Keratinocyte (primary cell): ENCODE measurements around the gene GMPR2. TPM values are rescaled to one million over a fixed set of nuclear protein-coding genes. Genes with fewer than 3 reads are reported as not detected.

Experiments used
- DNase-seq: peaks from one replicate; pipeline ENCODE4 v3.0.0-alpha.2; 2011; ENCODE audit warnings: low read depth, missing footprints, low spot score
- FAIRE-seq: peaks from 2 replicates; lab custom pipeline; 2011; peaks lifted over from hg19 to GRCh38; lab: Jason Lieb, UNC
- H2AFZ ChIP-seq: 2 replicates; pipeline ENCODE4 v1.6.0; 2012; ENCODE audit warnings: low read length, control low read depth, inconsistent platforms; ENCODE audit not compliant: control insufficient read depth
- H3K27ac ChIP-seq: 2 replicates; pipeline ENCODE4 v1.5.1; 2011; ENCODE audit warnings: low read length; ENCODE audit not compliant: control insufficient read depth, insufficient read depth
- H3K27me3 ChIP-seq: 3 replicates; pipeline ENCODE4 v1.6.0; 2011; ENCODE audit warnings: low read length; ENCODE audit not compliant: control insufficient read depth, insufficient read depth; ENCODE audit errors: extremely low read depth
- H3K36me3 ChIP-seq, 2 experiments: 2 replicates in 1 of 2; 3 replicates in 1 of 2; pipeline ENCODE4 v1.5.1; 2011; ENCODE audit warnings: low read length in 2 of 2, mild to moderate bottlenecking in 1 of 2; ENCODE audit not compliant: control insufficient read depth in 2 of 2, insufficient read depth in 2 of 2; ENCODE audit errors: extremely low read depth in 1 of 2
- H3K4me1 ChIP-seq: 3 replicates; pipeline ENCODE4 v1.5.1; 2011; ENCODE audit warnings: low read length; ENCODE audit not compliant: control insufficient read depth, insufficient read depth; ENCODE audit errors: extremely low read depth
- H3K4me2 ChIP-seq: 3 replicates; pipeline ENCODE4 v1.6.0; 2011; ENCODE audit warnings: low read depth, low read length; ENCODE audit not compliant: control insufficient read depth, insufficient read depth; ENCODE audit errors: extremely low read depth
- H3K4me3 ChIP-seq, 3 experiments: fragments of 200-600 bp in 1 of 3; sonication (generic) in 1 of 3; 2 replicates in 2 of 3; 3 replicates in 1 of 3; pipeline ENCODE4 v1.5.1; 2011 to 2016; ENCODE audit warnings: low read length in 3 of 3, mild to moderate bottlenecking in 3 of 3, control low read depth in 2 of 3, inconsistent platforms in 1 of 3, low read depth in 1 of 3, mixed read lengths in 1 of 3, mixed run types in 1 of 3, moderate library complexity in 1 of 3; ENCODE audit not compliant: control insufficient read depth in 2 of 3, insufficient read depth in 2 of 3; ENCODE audit errors: extremely low read depth in 1 of 3
- H3K79me2 ChIP-seq: 2 replicates; pipeline ENCODE4 v1.6.0; 2012; ENCODE audit warnings: low read length; ENCODE audit not compliant: control insufficient read depth, insufficient read depth
- H3K9ac ChIP-seq: 3 replicates; pipeline ENCODE4 v1.6.0; 2011; ENCODE audit warnings: low read length; ENCODE audit not compliant: control insufficient read depth, insufficient read depth; ENCODE audit errors: extremely low read depth
- H3K9me1 ChIP-seq: 3 replicates; pipeline ENCODE4 v1.6.0; 2011; ENCODE audit warnings: low read length; ENCODE audit not compliant: control insufficient read depth, insufficient read depth; ENCODE audit errors: extremely low read depth
- H3K9me3 ChIP-seq: 2 replicates; pipeline ENCODE4 v1.5.1; 2012; ENCODE audit warnings: low read depth, low read length; ENCODE audit not compliant: control insufficient read depth
- H4K20me1 ChIP-seq: 3 replicates; pipeline ENCODE4 v1.6.0; 2011; ENCODE audit warnings: low read length; ENCODE audit not compliant: control insufficient read depth, insufficient read depth; ENCODE audit errors: extremely low read depth
- EZH2 ChIP-seq: IDR thresholded peaks from one replicate; pipeline ENCODE4 v1.6.1; 2012; ENCODE audit warnings: inconsistent platforms, mild to moderate bottlenecking, low read length, moderate library complexity
- dilution Hi-C: fragments of 300-500 bp; cut with MboI; formaldehyde crosslinking; loops from one replicate; pipeline ENCODE4 v1.7.0; 2020; ENCODE audit warnings: low sequenced_read_pairs; ENCODE audit not compliant: extremely low pct_ligation_motif_present
- polyA plus RNA-seq, 5 experiments: library from polyadenylated mRNA; depleted of rRNA in 3 of 5; stranded (reverse) in 3 of 5; stranded (forward) in 1 of 5; unstranded in 1 of 5; fragments of >200 nt; gene quantifications; 1 replicate in 1 of 5; 2 replicates in 3 of 5; 3 replicates in 1 of 5; pipeline versions ENCODE4 v1.2.1 to v1.2.3, GENCODE V29; 2011 to 2012; ENCODE audit warnings: missing spikeins in 2 of 5, low read depth in 1 of 5, low replicate concordance in 1 of 5
- TF ChIP-seq, protein P1 (sequence below), 3 experiments: IDR thresholded peaks in 1 of 3; conservative IDR thresholded peaks in 1 of 3; optimal IDR thresholded peaks in 1 of 3; 2 replicates in 2 of 3; 3 replicates in 1 of 3; pipeline versions ENCODE3 to v1.5.1; 2011; ENCODE audit warnings: low read length in 3 of 3, mild to moderate bottlenecking in 3 of 3, moderate library complexity in 2 of 3, control low read depth in 1 of 3, inconsistent platforms in 1 of 3; ENCODE audit not compliant: insufficient read depth in 2 of 3; ENCODE audit errors: extremely low read depth in 1 of 3

The GMPR2 gene
- polyA plus RNA-seq, 1 donor (not counting 4 experiments of a cell fraction or from before 2014, with no cell fraction given) = 84.6 TPM

- Histone ChIP-seq H3K9ac (no peak overlapping the region), H3K27ac (no peak overlapping the region), H3K4me3 (no peak overlapping the region), H3K27me3 (no peaks in the 10 kb centered on the region), H4K20me1 (no peaks in the 10 kb centered on the region), H3K4me1 (peaks cover 13% of the 10 kb centered on the region), H3K9me3 (no peaks in the 10 kb centered on the region), H3K36me3 (peaks cover 18 to 25% of the 10 kb centered on the region in 2 experiments), H3K4me2 (no peak overlapping the region), H3K9me1 (no peaks in the 10 kb centered on the region), H3K79me2 (no peaks in the 10 kb centered on the region), H2AFZ (no peak overlapping the region)
- dilution Hi-C loops = no loop called here
- FAIRE-seq (no peak), DNase-seq (no peak)
- TF ChIP-seq, protein P1, sequence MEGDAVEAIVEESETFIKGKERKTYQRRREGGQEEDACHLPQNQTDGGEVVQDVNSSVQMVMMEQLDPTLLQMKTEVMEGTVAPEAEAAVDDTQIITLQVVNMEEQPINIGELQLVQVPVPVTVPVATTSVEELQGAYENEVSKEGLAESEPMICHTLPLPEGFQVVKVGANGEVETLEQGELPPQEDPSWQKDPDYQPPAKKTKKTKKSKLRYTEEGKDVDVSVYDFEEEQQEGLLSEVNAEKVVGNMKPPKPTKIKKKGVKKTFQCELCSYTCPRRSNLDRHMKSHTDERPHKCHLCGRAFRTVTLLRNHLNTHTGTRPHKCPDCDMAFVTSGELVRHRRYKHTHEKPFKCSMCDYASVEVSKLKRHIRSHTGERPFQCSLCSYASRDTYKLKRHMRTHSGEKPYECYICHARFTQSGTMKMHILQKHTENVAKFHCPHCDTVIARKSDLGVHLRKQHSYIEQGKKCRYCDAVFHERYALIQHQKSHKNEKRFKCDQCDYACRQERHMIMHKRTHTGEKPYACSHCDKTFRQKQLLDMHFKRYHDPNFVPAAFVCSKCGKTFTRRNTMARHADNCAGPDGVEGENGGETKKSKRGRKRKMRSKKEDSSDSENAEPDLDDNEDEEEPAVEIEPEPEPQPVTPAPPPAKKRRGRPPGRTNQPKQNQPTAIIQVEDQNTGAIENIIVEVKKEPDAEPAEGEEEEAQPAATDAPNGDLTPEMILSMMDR (optimal IDR thresholded peaks at IDR 0.05 in 1 of 3, IDR thresholded peaks at IDR 0.05 in 1 of 3, conservative IDR thresholded peaks at IDR 0.05 in 1 of 3; ENCODE audit: extremely low read depth in 1 of 3, insufficient read depth in 2 of 3, low read length in 3 of 3) = no peak
Observed at GRCh38 chr14:24255931-24256711, 23.4 kb downstream of the GMPR2 start.

- no peak overlapping the region for H3K4me3 ChIP-seq
- no peak for TF ChIP-seq EZH2
- TF ChIP-seq, protein P1 (optimal IDR thresholded peaks at IDR 0.05 in 1 of 3, IDR thresholded peaks at IDR 0.05 in 1 of 3, conservative IDR thresholded peaks at IDR 0.05 in 1 of 3; ENCODE audit: extremely low read depth in 1 of 3, insufficient read depth in 2 of 3, low read length in 3 of 3) = no peak
- FAIRE-seq (no peak), DNase-seq (no peak)
- H3K27me3 ChIP-seq = no peaks in the 10 kb centered on the region
- no peaks in the 10 kb centered on the region for H3K79me2 ChIP-seq
- H3K9me1 ChIP-seq = no peaks in the 10 kb centered on the region
- H3K27ac ChIP-seq = no peak overlapping the region
- dilution Hi-C loops = no loop called here
- no peak overlapping the region for H3K9ac ChIP-seq
- no peak overlapping the region for H3K4me2 ChIP-seq
- H3K4me1 ChIP-seq = peaks cover 13% of the 10 kb centered on the region
- H3K36me3 ChIP-seq = peaks cover 18 to 22% of the 10 kb centered on the region in 2 experiments
- no peaks in the 10 kb centered on the region for H4K20me1 ChIP-seq
- H3K9me3 ChIP-seq = no peaks in the 10 kb centered on the region
- no peak overlapping the region for H2AFZ ChIP-seq
Observed at GRCh38 chr14:24256960-24257359, 24.2 kb downstream of the GMPR2 start.
